ENCODE results near the gene CBR3. TPM values are rescaled to one million over a fixed set of nuclear protein-coding genes. Genes with fewer than 3 reads are reported as not detected.

CBR3 gene
- total and polyA plus RNA-seq, 9 of the 15 experiments (the other 6 are each of a cell fraction or from before 2014, with no cell fraction given) = not detected

- no peak for TF ChIP-seq ELK1 (CRISPR knock-in tag; IDR thresholded peaks at IDR 0.05)
- TF ChIP-seq POLR2G (IDR thresholded peaks at IDR 0.05; ENCODE audit: low read depth, low read length) = peak; percentile 81
- no peak for TF ChIP-seq ZKSCAN1 (IDR thresholded peaks at IDR 0.05; ENCODE audit: low read depth, low read length)
- peak; percentile 76 for TF ChIP-seq ZFX (CRISPR knock-in tag; IDR thresholded peaks at IDR 0.05)
- TF ChIP-seq MLX (CRISPR knock-in tag; conservative IDR thresholded peaks at IDR 0.05) = peak in 1 of 2 experiments; percentile 47; a peak in 1 of 4 replicates
- TF ChIP-seq HLTF (IDR thresholded peaks at IDR 0.05) = no peak
- peak; percentile 84 for TF ChIP-seq TBP (optimal IDR thresholded peaks at IDR 0.05; ENCODE audit: low read depth, low read length)
- peak; percentile 79; the same call in 1 of the 2 replicates for TF ChIP-seq ERF (CRISPR knock-in tag; IDR thresholded peaks at IDR 0.05)
- peak; percentile 76 for TF ChIP-seq ZBTB9 (CRISPR knock-in tag; IDR thresholded peaks at IDR 0.05)
- TF ChIP-seq HMG20A (CRISPR knock-in tag; conservative IDR thresholded peaks at IDR 0.05) = no peak
- TF ChIP-seq ZC3H4 (CRISPR knock-in tag; IDR thresholded peaks at IDR 0.05; ENCODE audit: borderline replicate concordance) = 0 out of 2 replicates have a peak, but pooled peaks have one; percentile 27
- TF ChIP-seq ZNF444 (CRISPR knock-in tag; IDR thresholded peaks at IDR 0.05) = no peak
- peak; percentile 47 to 86 for TF ChIP-seq E2F6 (IDR thresholded peaks at IDR 0.05; ENCODE audit: borderline replicate concordance in 1 of 2, extremely low read depth in 1 of 2, insufficient read depth in 1 of 2, insufficient read length in 1 of 2, low read depth in 1 of 2, low read length in 1 of 2, poor library complexity in 1 of 2, severe bottlenecking in 1 of 2)
- no peak for TF ChIP-seq NFE2 (IDR thresholded peaks at IDR 0.05; ENCODE audit: low read depth)
- peak; percentile 17 for TF ChIP-seq HMGN3 (IDR thresholded peaks at IDR 0.05; ENCODE audit: borderline replicate concordance, extremely low read depth, insufficient read length, low read depth, low read length)
- peak; percentile 57; the same call in 1 of the 2 replicates for TF ChIP-seq SMAD4 (CRISPR knock-in tag; conservative IDR thresholded peaks at IDR 0.05)
- TF ChIP-seq ID3 (CRISPR knock-in tag; IDR thresholded peaks at IDR 0.05) = no peak
- peak; percentile 77; the same call in 1 of the 2 replicates for TF ChIP-seq ID3 (tag; IDR thresholded peaks at IDR 0.05)
- peak; percentile 55 for TF ChIP-seq CXXC5 (CRISPR knock-in tag; IDR thresholded peaks at IDR 0.05)
- no peak for TF ChIP-seq KLF1 (tag; IDR thresholded peaks at IDR 0.05)
- TF ChIP-seq SRF (CRISPR knock-in tag; IDR thresholded peaks at IDR 0.05) = 0 out of 4 replicates have a peak, but pooled peaks have one; percentile 18 to 20
Measured at GRCh38 chr21:36155603-36156338, 20.9 kb downstream of the CBR3 start (continued).

Data from K562 (cell line).